Caco-2 (cell line): ENCODE measurements around the gene SLC4A1. TPM values are rescaled to one million over a fixed set of nuclear protein-coding genes. Genes with fewer than 3 reads are reported as not detected.

Source experiments
- BruUV-seq: library from RNA; stranded (reverse); fragments of 400-500 nt; replicated peaks from 2 replicates; lab custom pipeline; 2021; lab: Mats Ljungman, UMichigan
- CTCF ChIA-PET: fragments of 300-600 bp; sonication (Branson Sonifier 250); formaldehyde crosslinking; loops from one replicate; lab custom pipeline; 2022; ENCODE audit warnings: antibody characterized with exemption; lab: Charles Lee
- POLR2A ChIA-PET: fragments of 300-600 bp; sonication (Branson Sonifier 250); formaldehyde crosslinking; loops from one replicate; lab custom pipeline; 2022; ENCODE audit warnings: antibody characterized with exemption; lab: Charles Lee
- DNase-seq, 2 experiments: peaks; one replicate each; pipeline versions ENCODE4 v3.0.0 to v3.0.0-alpha.2; 2020 to 2022
- H3K27me3 ChIP-seq: replicated peaks from 2 replicates; pipeline ENCODE4 v1.6.0; 2011; ENCODE audit warnings: low read length; ENCODE audit not compliant: control insufficient read depth, insufficient read depth
- H3K36me3 ChIP-seq: 2 replicates; pipeline ENCODE4 v1.5.1; 2011; ENCODE audit warnings: low read length; ENCODE audit not compliant: control insufficient read depth, insufficient read depth
- H3K4me1 ChIP-seq: fragments of 250-450 bp; sonication (Bioruptor Pico); 2 replicates; pipeline ENCODE4 v1.5.1; 2020; ENCODE audit warnings: mild to moderate bottlenecking
- H3K4me3 ChIP-seq: 2 replicates; pipeline ENCODE4 v1.5.1; 2011; ENCODE audit warnings: low read depth, mild to moderate bottlenecking, control low read depth, low read length
- H3K9me3 ChIP-seq: fragments of 250-450 bp; sonication (Bioruptor Pico); 2 replicates; pipeline ENCODE4 v1.5.1; 2020; ENCODE audit warnings: mild to moderate bottlenecking, moderate library complexity
- H3K27ac Mint-ChIP-seq: one replicate; pipeline ENCODE4 v1.8.0; 2022; ENCODE audit warnings: mixed read lengths; ENCODE audit not compliant: unreplicated experiment
- H3K27me3 Mint-ChIP-seq: one replicate; pipeline ENCODE4 v1.8.0; 2022; ENCODE audit warnings: mixed read lengths; ENCODE audit not compliant: insufficient read depth, unreplicated experiment
- H3K36me3 Mint-ChIP-seq: one replicate; pipeline ENCODE4 v1.8.0; 2022; ENCODE audit warnings: mild to moderate bottlenecking, mixed read lengths; ENCODE audit not compliant: insufficient read depth, unreplicated experiment
- H3K4me1 Mint-ChIP-seq: one replicate; pipeline ENCODE4 v1.8.0; 2022; ENCODE audit warnings: low read depth, mixed read lengths; ENCODE audit not compliant: unreplicated experiment
- H3K4me3 Mint-ChIP-seq: one replicate; pipeline ENCODE4 v1.8.0; 2022; ENCODE audit warnings: mild to moderate bottlenecking, moderate library complexity, mixed read lengths; ENCODE audit not compliant: unreplicated experiment
- H3K9me3 Mint-ChIP-seq: one replicate; pipeline ENCODE4 v1.8.0; 2022; ENCODE audit warnings: mixed read lengths; ENCODE audit not compliant: unreplicated experiment
- intact Hi-C: fragments of 100-400 bp; cut with micrococcal nuclease; formaldehyde crosslinking; loops from one replicate; pipeline ENCODE4 v1.10.0; 2022; ENCODE audit not compliant: unreplicated experiment
- total RNA-seq: library from RNA; stranded (reverse); gene quantifications from 2 replicates; pipeline ENCODE4 v1.2.3, GENCODE V29; 2022
- TF ChIP-seq, protein P1 (sequence below), 2 experiments: fragments of 200-600 bp in 1 of 2; IDR thresholded peaks; 1 replicate in 1 of 2; 2 replicates in 1 of 2; pipeline versions ENCODE4 v1.5.1 to v1.8.0; 2011 to 2022; ENCODE audit warnings: antibody characterized with exemption in 1 of 2, control low read depth in 1 of 2, inconsistent platforms in 1 of 2, low read depth in 1 of 2, low read length in 1 of 2, mild to moderate bottlenecking in 1 of 2, moderate library complexity in 1 of 2; ENCODE audit not compliant: insufficient read depth in 1 of 2, severe bottlenecking in 1 of 2, unreplicated experiment in 1 of 2

The SLC4A1 gene
- total RNA-seq, 1 experiment from 2014 or later: not detected

DNA sequence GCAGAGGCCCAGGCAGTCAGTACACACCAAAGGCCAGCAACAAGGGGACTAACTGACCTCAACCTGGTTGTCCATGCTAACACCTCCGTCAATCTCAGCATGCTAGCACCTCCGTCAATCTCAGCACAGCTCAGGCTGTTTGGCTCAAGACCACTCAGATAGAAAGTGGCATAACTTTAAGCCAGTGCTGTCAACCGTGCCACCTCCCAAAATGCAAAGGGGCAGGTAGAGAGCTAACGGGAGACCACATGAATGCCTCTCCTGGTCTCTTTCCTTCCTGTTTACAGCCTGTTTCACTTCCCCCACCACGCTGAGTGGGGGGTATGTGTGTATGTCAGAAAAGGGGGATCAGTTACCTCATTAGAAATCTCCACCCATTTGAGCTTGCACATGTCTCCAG, 51.8 kb downstream of the SLC4A1 start:
- no peak overlapping the region for H3K4me3 ChIP-seq
- no peaks in the 10 kb centered on the region for H3K9me3 Mint-ChIP-seq
- H3K4me3 Mint-ChIP-seq: no peak overlapping the region
- H3K4me1 Mint-ChIP-seq: no peaks in the 10 kb centered on the region
- DNase-seq: no peak
- CTCF ChIA-PET: interaction anchor here (1.0 to 1.3 kb wide), 2 partner anchors 92 to 111 kb away, joined by 3 to 4 read pairs; partner anchors contain the start of gene RUNDC3A
- BruUV-seq: no TSS peak
- peaks cover 5% of the 10 kb centered on the region; the same call in 1 of the 2 replicates for H3K4me1 ChIP-seq
- H3K36me3 ChIP-seq: peaks cover 11% of the 10 kb centered on the region
- POLR2A ChIA-PET: no interaction called here
- H3K27me3 Mint-ChIP-seq: no peaks in the 10 kb centered on the region
- H3K9me3 ChIP-seq: no peaks in the 10 kb centered on the region
- intact Hi-C loops: no loop called here
- H3K27ac Mint-ChIP-seq: no peak overlapping the region
- H3K36me3 Mint-ChIP-seq: peaks cover 62% of the 10 kb centered on the region
- no peaks in the 10 kb centered on the region for H3K27me3 ChIP-seq
- TF ChIP-seq, protein P1, sequence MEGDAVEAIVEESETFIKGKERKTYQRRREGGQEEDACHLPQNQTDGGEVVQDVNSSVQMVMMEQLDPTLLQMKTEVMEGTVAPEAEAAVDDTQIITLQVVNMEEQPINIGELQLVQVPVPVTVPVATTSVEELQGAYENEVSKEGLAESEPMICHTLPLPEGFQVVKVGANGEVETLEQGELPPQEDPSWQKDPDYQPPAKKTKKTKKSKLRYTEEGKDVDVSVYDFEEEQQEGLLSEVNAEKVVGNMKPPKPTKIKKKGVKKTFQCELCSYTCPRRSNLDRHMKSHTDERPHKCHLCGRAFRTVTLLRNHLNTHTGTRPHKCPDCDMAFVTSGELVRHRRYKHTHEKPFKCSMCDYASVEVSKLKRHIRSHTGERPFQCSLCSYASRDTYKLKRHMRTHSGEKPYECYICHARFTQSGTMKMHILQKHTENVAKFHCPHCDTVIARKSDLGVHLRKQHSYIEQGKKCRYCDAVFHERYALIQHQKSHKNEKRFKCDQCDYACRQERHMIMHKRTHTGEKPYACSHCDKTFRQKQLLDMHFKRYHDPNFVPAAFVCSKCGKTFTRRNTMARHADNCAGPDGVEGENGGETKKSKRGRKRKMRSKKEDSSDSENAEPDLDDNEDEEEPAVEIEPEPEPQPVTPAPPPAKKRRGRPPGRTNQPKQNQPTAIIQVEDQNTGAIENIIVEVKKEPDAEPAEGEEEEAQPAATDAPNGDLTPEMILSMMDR (IDR thresholded peaks at IDR 0.05; ENCODE audit: insufficient read depth in 1 of 2, low read depth in 1 of 2, low read length in 1 of 2, severe bottlenecking in 1 of 2, unreplicated experiment in 1 of 2): no peak

- no peaks in the 10 kb centered on the region for H3K27me3 Mint-ChIP-seq
- CTCF ChIA-PET: no interaction called here
- no peak overlapping the region for H3K4me3 Mint-ChIP-seq
- POLR2A ChIA-PET: no interaction called here
- H3K9me3 Mint-ChIP-seq: no peaks in the 10 kb centered on the region
- H3K4me1 Mint-ChIP-seq: no peaks in the 10 kb centered on the region
- Histone ChIP-seq H3K4me3 (no peak overlapping the region), H3K36me3 (peaks cover 11% of the 10 kb centered on the region), H3K4me1 (peaks cover 5% of the 10 kb centered on the region; the same call in 1 of the 2 replicates), H3K27me3 (no peaks in the 10 kb centered on the region), H3K9me3 (no peaks in the 10 kb centered on the region)
- H3K36me3 Mint-ChIP-seq: peaks cover 60% of the 10 kb centered on the region
- BruUV-seq: no TSS peak
- no peak for DNase-seq
- TF ChIP-seq, protein P1 (IDR thresholded peaks at IDR 0.05; ENCODE audit: insufficient read depth in 1 of 2, low read depth in 1 of 2, low read length in 1 of 2, severe bottlenecking in 1 of 2, unreplicated experiment in 1 of 2): no peak
- intact Hi-C loops: no loop called here
- no peak overlapping the region for H3K27ac Mint-ChIP-seq
These were observed 53.0 kb downstream of the SLC4A1 start for GRCh38 chr17:44214896-44215295.

- BruUV-seq: no TSS peak
- H3K27ac Mint-ChIP-seq: no peak overlapping the region
- H3K4me1 Mint-ChIP-seq: no peaks in the 10 kb centered on the region
- ChIA-PET POLR2A (no interaction called here), CTCF (no interaction called here)
- Histone ChIP-seq H3K4me3 (no peak overlapping the region), H3K4me1 (peaks cover 5% of the 10 kb centered on the region; the same call in 1 of the 2 replicates), H3K9me3 (no peaks in the 10 kb centered on the region), H3K27me3 (no peaks in the 10 kb centered on the region), H3K36me3 (peaks cover 11% of the 10 kb centered on the region)
- no peaks in the 10 kb centered on the region for H3K9me3 Mint-ChIP-seq
- no peak overlapping the region for H3K4me3 Mint-ChIP-seq
- H3K36me3 Mint-ChIP-seq: peaks cover 67% of the 10 kb centered on the region
- H3K27me3 Mint-ChIP-seq: no peaks in the 10 kb centered on the region
- intact Hi-C loops: no loop called here
- TF ChIP-seq, protein P1 (IDR thresholded peaks at IDR 0.05; ENCODE audit: insufficient read depth in 1 of 2, low read depth in 1 of 2, low read length in 1 of 2, severe bottlenecking in 1 of 2, unreplicated experiment in 1 of 2): no peak
- no peak for DNase-seq
These were observed 53.8 kb downstream of the SLC4A1 start for GRCh38 chr17:44214230-44214494.
